Epidermal melanocyte (primary cell): Measurements from ENCODE around the gene AGTPBP1.

Source experiments
- DNase-seq: peaks from one replicate; pipeline ENCODE4 v3.0.0; 2011; ENCODE audit warnings: low spot score; ENCODE audit not compliant: insufficient read length

AGTPBP1 gene

GRCh38 chr9:85547599-85547998 is 194.2 kb downstream of the AGTPBP1 start:
- no peak for DNase-seq

DNA sequence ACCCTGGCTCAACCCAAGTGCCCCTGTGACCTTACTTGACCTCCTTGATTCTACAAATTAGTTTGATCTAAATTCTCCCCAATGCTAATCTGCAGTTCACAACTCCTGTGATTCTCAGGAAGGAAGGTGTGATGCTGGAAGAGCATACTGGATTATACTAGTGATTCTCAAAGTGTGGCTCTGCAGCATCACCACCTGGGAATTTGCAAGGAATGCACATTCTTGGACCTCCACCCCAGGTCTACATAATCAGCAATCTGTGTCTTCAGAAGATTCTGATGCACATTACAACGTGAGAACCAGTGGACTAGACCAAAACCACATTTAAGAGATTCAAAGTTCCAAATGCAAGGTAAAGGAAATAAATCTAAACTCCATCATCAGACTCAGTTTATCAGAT is 198.6 kb downstream of the AGTPBP1 start:
- no peak for DNase-seq

DNA sequence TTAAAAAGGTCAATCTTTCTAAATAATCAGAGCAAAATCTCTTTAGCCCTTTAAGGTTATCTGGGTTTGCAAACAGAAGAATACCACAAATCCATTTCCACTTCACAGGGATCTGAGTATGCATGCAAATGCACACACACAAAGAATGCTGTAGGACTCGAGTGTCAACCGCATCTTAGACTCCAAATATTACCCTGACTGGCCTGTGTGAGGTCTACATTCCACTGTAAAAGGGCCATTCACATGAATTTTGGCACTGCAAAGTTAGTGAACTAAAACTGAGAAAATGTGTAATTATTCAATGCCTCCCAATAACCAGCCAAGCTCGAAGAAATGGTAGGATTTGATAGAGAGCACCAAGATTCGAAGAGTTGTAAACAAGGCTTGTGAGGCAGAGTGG is 199.9 kb downstream of the AGTPBP1 start:
- no peak for DNase-seq

- no peak for DNase-seq
Observed at GRCh38 chr9:85536514-85536913, 205.2 kb downstream of the AGTPBP1 start.

- no peak for DNase-seq
Observed at GRCh38 chr9:85536076-85536475, 205.7 kb downstream of the AGTPBP1 start.

- DNase-seq, result no peak
Observed at GRCh38 chr9:85534340-85534739, 207.4 kb downstream of the AGTPBP1 start.

DNA sequence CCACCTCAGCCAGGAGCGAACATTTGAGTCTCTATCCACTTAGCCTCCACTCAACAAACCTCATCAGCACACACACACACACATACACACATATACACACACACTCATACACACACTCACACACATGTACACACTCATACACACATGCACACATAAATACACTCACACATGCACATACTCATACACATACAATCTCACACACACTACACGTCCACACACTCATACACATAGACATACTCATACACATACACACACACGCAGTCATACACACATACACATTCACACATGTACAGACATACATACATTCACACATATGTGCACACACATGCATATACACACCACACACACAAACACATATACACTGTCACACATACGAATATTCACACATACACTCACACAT is 208.2 kb downstream of the AGTPBP1 start:
- DNase-seq, result no peak

- DNase-seq, result no peak
Observed at GRCh38 chr9:85530721-85531120, 211.0 kb downstream of the AGTPBP1 start.

- no peak for DNase-seq
Observed at GRCh38 chr9:85528607-85529006, 213.1 kb downstream of the AGTPBP1 start.

GRCh38 chr9:85528142-85528541 is 213.6 kb downstream of the AGTPBP1 start:
- no peak for DNase-seq

GRCh38 chr9:85527331-85528020 is 214.3 kb downstream of the AGTPBP1 start:
- no peak for DNase-seq

DNA sequence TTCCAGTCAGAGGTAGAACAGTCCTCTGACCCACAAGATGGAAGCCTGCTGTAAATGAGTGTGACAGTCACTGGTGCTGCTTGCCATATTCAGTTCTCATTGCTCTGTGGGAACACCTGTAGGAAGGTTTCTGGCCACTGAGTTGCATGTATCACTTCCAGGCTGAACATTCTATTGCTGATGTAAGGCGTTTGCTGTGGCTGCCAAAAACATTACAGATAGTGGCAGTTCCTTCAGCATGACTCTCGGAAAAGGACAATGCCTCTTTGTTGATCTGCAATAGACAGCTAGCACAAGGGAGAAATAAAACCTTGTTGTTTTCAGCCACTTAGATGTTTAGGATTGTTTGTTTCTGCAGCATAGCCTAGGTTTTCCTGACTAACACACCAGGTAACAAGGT is 217.2 kb downstream of the AGTPBP1 start:
- no peak for DNase-seq

DNA sequence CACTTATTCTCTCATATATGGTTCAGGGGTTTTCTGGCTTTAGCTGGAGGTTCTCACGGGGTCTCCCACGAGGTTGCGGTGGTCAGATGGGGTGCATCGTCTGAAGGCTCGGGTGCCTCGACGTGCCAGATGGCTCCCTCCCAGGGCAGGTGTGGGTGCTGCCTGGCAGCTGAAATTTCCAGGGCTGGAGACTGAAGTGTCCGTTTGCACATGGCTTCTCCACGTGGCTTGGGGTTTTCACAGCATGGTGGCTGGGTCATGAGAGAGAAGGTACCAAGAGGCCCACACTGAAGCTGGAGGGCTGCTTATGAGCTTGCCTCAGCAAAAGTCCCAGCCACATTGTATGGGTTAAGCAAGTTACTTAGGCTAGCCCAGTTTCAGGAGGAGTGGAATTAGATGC is 218.6 kb downstream of the AGTPBP1 start:
- DNase-seq, result no peak

- DNase-seq, result no peak
Observed at GRCh38 chr9:85522459-85523092, 219.2 kb downstream of the AGTPBP1 start.

- no peak for DNase-seq
Observed at GRCh38 chr9:85521371-85522197, 220.2 kb downstream of the AGTPBP1 start.

DNA sequence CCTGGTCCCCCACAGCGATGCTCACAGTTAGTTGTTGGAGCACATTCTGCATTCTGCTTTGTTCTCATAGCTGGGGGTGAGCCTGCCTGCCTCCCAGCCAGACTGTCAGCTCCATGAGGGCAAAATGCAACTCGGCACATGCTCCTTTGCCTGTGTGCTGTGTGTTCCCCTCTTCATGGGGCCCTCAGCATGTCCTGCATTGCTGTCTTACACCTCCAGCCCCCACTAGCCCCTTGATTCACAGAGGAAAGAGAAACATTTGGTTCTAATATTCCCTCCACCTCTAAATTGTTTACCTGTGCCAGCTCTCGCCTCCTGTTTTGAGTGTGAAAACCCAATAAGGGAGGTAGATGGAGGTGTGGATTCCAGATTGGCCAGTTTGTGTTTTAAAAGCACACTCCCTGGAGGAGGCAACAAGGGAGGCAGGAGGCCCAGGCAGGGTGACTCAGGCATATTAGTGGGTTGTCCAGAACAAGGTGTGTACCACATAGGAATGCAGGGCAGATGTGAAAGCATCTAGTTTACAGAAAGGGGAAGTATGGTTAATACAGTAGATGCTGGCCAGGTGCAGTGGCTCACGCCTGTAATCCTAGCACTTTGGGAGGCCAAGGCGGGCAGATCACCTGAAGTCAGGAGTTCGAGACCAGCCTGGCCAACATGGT is 224.6 kb downstream of the AGTPBP1 start:
- DNase-seq, result no peak

GRCh38 chr9:85516455-85516854 is 225.3 kb downstream of the AGTPBP1 start:
- DNase-seq, result no peak

- DNase-seq, result no peak
Observed at GRCh38 chr9:85515021-85515420, 226.7 kb downstream of the AGTPBP1 start.

GRCh38 chr9:85514256-85514655 is 227.5 kb downstream of the AGTPBP1 start:
- no peak for DNase-seq

DNA sequence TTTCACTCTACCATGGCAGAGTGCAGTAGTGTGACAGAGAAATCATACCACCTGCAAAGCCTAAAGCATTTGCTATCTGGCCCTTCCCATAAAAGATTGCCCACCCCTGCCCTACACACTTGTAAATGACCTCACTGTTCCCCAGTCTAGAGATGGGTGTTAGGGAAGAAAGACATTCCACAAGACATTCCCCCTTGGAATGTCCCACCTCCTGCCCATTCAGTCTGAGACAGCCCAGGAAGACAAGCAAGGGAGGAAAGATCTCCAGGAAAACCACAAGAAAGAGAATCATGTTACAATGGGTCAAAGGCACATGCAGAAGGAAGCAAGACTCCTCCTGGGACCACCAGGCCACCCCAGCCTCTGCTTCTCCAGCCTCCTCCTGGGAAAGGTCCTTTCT is 230.0 kb downstream of the AGTPBP1 start:
- DNase-seq, result no peak

GRCh38 chr9:85510830-85511504 is 230.8 kb downstream of the AGTPBP1 start:
- DNase-seq, result no peak
